ENCODE results near the gene C2orf69.

C2orf69 gene

DNA sequence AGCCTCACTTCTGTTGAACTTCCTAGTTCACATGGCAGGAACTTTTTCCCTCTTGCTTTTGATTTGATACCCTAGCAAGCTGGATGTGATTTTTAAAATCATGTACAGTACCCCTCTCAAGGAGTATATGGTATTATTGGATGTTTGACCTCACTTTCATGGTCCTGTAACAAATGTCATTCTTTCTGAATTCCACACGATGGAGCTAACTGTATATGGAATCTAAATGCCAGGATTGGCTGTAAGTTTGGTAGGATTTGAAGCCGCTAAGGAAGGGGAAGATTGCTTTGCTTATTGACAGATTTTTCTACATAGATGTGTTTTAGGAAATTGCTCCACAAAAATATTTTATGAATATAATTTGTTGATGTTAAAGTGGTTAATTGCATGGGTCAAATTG lies 62.6 kb downstream of the C2orf69 start:
- no peak for DNase-seq

DNA sequence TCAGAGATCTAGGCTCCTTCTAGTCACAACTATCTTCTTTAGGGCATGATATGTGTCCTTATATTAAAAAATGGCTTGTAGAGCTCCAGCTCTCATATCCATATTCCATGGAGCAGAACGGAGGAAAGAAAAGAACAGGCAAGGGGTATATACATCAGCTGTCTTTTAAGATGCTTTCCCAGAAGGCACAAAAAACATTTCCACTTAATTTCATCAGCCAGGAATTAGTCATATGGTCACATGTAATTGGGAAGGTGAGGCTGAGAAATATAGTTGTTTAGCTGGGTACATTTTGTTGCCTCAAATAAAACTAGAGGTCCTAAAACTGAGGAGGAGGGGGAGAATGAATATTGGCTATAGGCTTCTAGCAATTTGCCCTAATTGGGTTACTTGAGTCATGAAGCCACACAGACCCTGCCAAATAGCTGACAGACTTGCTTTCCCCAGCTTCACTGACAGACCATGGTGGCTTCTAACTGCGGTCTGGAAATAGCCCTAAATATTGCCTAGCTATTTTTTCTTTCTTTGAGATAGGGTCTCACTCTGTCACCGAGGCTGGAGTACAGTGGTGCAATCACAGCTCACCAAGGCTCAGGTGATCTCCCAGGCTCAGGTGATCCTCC lies 64.3 kb downstream of the C2orf69 start:
- DNase-seq: no peak
